Activated T-helper 2 cell treated with anti-CD3 and anti-CD28 coated beads, Interferon-gamma antibody, Interleukin-2, Interleukin-4, amounts not matched to agents 10 μg/mL and 5 μg/mL and 100 μg/mL, durations not matched to agents 14 hours and 24 hours and 36 hours (primary cell): ENCODE measurements around the gene NOSTRIN. TPM values are rescaled to one million over a fixed set of nuclear protein-coding genes. Genes with fewer than 3 reads are reported as not detected.

ENCODE experiments used
- DNase-seq: peaks from one replicate; pipeline ENCODE4 v3.0.0; 2021; ENCODE audit warnings: low spot score
- H3K27ac Mint-ChIP-seq: one replicate; pipeline ENCODE4 v1.8.0; 2021; ENCODE audit warnings: mixed read lengths
- H3K27me3 Mint-ChIP-seq: one replicate; pipeline ENCODE4 v1.8.0; 2021; ENCODE audit warnings: low read depth, mixed read lengths
- H3K36me3 Mint-ChIP-seq: one replicate; pipeline ENCODE4 v1.8.0; 2021; ENCODE audit warnings: low read depth, mixed read lengths
- H3K4me1 Mint-ChIP-seq: one replicate; pipeline ENCODE4 v1.8.0; 2021; ENCODE audit warnings: low read depth, mixed read lengths
- H3K4me3 Mint-ChIP-seq: one replicate; pipeline ENCODE4 v1.8.0; 2021; ENCODE audit warnings: low read depth, mild to moderate bottlenecking, moderate library complexity, mixed read lengths
- H3K9me3 Mint-ChIP-seq: one replicate; pipeline ENCODE4 v1.8.0; 2021; ENCODE audit warnings: mixed read lengths
- intact Hi-C: fragments of 100-400 bp; cut with micrococcal nuclease; formaldehyde crosslinking; loops from one replicate; pipeline ENCODE4 v1.15.1; 2023
- total RNA-seq: library from RNA; stranded (reverse); gene quantifications from 2 replicates; pipeline ENCODE4 v1.2.3, GENCODE V29; 2022

NOSTRIN gene
- total RNA-seq, 1 donor from 2014 or later, result not detected

GRCh38 chr2:168796583-168797285, 5.7 kb upstream of the NOSTRIN start:
- Mint-ChIP-seq H3K36me3 (no peaks in the 10 kb centered on the region), H3K27ac (no peak overlapping the region)

GRCh38 chr2:168797286-168797655, 5.2 kb upstream of the NOSTRIN start:
- intact Hi-C loops, result no loop called here
- Mint-ChIP-seq H3K4me1 (peaks cover 6% of the 10 kb centered on the region), H3K36me3 (no peaks in the 10 kb centered on the region), H3K9me3 (no peaks in the 10 kb centered on the region), H3K27me3 (peaks cover 3% of the 10 kb centered on the region), H3K4me3 (no peak overlapping the region), H3K27ac (no peak overlapping the region)
- no peak for DNase-seq

More at GRCh38 chr2:168796583-168797285, 5.7 kb upstream of the NOSTRIN start:
- H3K4me3 Mint-ChIP-seq, result no peak overlapping the region
- peaks cover 3% of the 10 kb centered on the region for H3K27me3 Mint-ChIP-seq
- peaks cover 1% of the 10 kb centered on the region for H3K4me1 Mint-ChIP-seq
- DNase-seq, result no peak
- intact Hi-C loops, result no loop called here
- H3K9me3 Mint-ChIP-seq, result no peaks in the 10 kb centered on the region

- H3K36me3 Mint-ChIP-seq, result no peaks in the 10 kb centered on the region
- no peak overlapping the region for H3K27ac Mint-ChIP-seq
- H3K4me1 Mint-ChIP-seq, result peaks cover 17% of the 10 kb centered on the region
- H3K4me3 Mint-ChIP-seq, result no peak overlapping the region
- no peaks in the 10 kb centered on the region for H3K9me3 Mint-ChIP-seq
- peaks cover 6% of the 10 kb centered on the region for H3K27me3 Mint-ChIP-seq
- intact Hi-C loops, result no loop called here
- no peak for DNase-seq
Observed at GRCh38 chr2:168798076-168798887, 4.2 kb upstream of the NOSTRIN start.

DNA sequence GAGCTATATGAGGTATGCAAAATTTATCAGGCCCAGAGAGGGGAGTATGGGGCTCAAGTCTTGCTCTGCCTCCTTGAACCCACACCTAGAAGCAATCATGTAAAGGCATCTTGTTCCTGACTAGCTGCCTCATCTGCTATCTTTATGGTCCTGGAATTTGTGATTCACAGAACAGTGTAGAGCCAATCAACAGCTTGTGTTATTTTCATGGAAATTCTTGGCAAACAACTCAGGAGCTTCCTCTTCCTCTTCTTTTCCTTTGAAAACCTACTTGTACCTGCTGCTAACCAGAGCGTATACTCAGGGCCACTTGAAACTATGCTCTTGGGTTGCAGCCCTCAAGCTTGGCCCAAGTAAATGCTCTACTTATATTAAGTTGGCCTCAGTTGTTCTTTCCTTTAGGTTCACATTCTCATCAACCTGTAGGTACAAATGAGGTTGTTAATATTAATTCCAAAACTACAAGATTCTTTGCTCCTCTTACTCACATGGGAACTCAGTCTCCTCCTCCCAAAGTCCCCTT, 3.5 kb upstream of the NOSTRIN start:
- no peaks in the 10 kb centered on the region for H3K36me3 Mint-ChIP-seq
- H3K27ac Mint-ChIP-seq, result no peak overlapping the region
- no peaks in the 10 kb centered on the region for H3K9me3 Mint-ChIP-seq
- no peak overlapping the region for H3K4me3 Mint-ChIP-seq
- intact Hi-C loops, result no loop called here
- DNase-seq, result no peak
- peaks cover 6% of the 10 kb centered on the region for H3K27me3 Mint-ChIP-seq
- peaks cover 18% of the 10 kb centered on the region for H3K4me1 Mint-ChIP-seq

DNA sequence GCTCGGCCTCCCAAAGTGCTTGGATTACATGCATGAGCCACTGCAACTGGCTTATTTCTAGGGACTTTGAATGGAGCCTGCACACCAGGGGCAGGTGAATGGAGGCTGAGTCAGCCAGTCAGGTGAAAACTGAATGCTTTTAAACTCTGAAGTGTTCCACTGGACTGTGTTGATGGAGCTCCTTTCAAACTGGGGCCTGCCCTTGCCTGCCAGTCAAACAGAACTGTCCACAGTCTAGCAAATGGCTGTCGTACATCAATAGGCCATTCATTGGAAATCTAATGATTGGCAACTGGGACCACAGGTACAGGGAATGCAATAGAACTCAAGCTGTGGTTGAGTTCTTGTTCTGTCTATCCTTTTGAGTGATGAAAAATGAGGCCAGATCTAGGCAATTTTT, 966 bp upstream of the NOSTRIN start:
- Mint-ChIP-seq H3K9me3 (no peaks in the 10 kb centered on the region), H3K4me3 (no peak overlapping the region), H3K36me3 (no peaks in the 10 kb centered on the region), H3K4me1 (peaks cover 18% of the 10 kb centered on the region), H3K27ac (no peak overlapping the region), H3K27me3 (peaks cover 7% of the 10 kb centered on the region)
- no peak for DNase-seq
- intact Hi-C loops, result no loop called here

GRCh38 chr2:168802859-168803725, 655 bp downstream of the NOSTRIN start:
- H3K27me3 Mint-ChIP-seq, result peaks cover 7% of the 10 kb centered on the region

GRCh38 chr2:168804214-168804613, 1.8 kb downstream of the NOSTRIN start:
- Mint-ChIP-seq H3K9me3 (no peaks in the 10 kb centered on the region), H3K27me3 (peaks cover 7% of the 10 kb centered on the region), H3K27ac (no peak overlapping the region), H3K4me3 (no peak overlapping the region), H3K4me1 (peaks cover 18% of the 10 kb centered on the region), H3K36me3 (no peaks in the 10 kb centered on the region)
- no peak for DNase-seq
- intact Hi-C loops, result no loop called here

More at GRCh38 chr2:168802859-168803725, 655 bp downstream of the NOSTRIN start:
- H3K36me3 Mint-ChIP-seq, result no peaks in the 10 kb centered on the region
- no peak overlapping the region for H3K27ac Mint-ChIP-seq
- no peaks in the 10 kb centered on the region for H3K9me3 Mint-ChIP-seq
- DNase-seq, result no peak
- intact Hi-C loops, result no loop called here
- peaks cover 18% of the 10 kb centered on the region for H3K4me1 Mint-ChIP-seq
- H3K4me3 Mint-ChIP-seq, result no peak overlapping the region

GRCh38 chr2:168805615-168806014, 3.2 kb downstream of the NOSTRIN start:
- no peak overlapping the region for H3K27ac Mint-ChIP-seq

GRCh38 chr2:168809537-168809936, 7.1 kb downstream of the NOSTRIN start:
- Mint-ChIP-seq H3K9me3 (no peaks in the 10 kb centered on the region), H3K27ac (no peak overlapping the region), H3K4me1 (no peaks in the 10 kb centered on the region), H3K36me3 (no peaks in the 10 kb centered on the region), H3K27me3 (peaks cover 14% of the 10 kb centered on the region), H3K4me3 (no peak overlapping the region)
- no peak for DNase-seq
- intact Hi-C loops, result no loop called here

More at GRCh38 chr2:168805615-168806014, 3.2 kb downstream of the NOSTRIN start:
- no peak for DNase-seq
- Mint-ChIP-seq H3K27me3 (peaks cover 10% of the 10 kb centered on the region), H3K36me3 (no peaks in the 10 kb centered on the region), H3K4me1 (peaks cover 18% of the 10 kb centered on the region), H3K9me3 (no peaks in the 10 kb centered on the region), H3K4me3 (no peak overlapping the region)
- intact Hi-C loops, result no loop called here

DNA sequence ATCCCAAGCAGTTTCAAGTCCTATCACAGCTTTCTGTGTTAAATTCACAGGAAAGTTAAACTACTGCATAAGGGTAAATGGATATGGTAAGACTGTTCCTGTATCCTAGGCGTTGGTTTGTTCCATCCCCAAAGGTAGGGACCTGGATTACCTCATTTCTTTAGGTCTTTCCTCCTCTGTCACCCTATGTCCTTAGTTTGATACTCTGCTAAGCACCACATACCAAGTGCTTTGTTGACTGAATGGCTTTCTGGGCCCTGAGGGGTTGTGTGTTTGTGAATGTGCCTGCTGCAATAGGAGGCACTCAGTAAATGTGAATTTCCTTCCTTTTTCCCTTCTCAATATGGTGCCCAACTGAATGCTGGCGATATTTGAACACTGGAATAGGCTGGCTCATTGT, 7.8 kb downstream of the NOSTRIN start:
- H3K4me1 Mint-ChIP-seq, result no peaks in the 10 kb centered on the region
- peaks cover 13% of the 10 kb centered on the region for H3K27me3 Mint-ChIP-seq
- intact Hi-C loops, result no loop called here
- no peak overlapping the region for H3K4me3 Mint-ChIP-seq
- H3K27ac Mint-ChIP-seq, result no peak overlapping the region
- H3K36me3 Mint-ChIP-seq, result no peaks in the 10 kb centered on the region
- DNase-seq, result no peak
- H3K9me3 Mint-ChIP-seq, result no peaks in the 10 kb centered on the region

- Mint-ChIP-seq H3K27ac (no peak overlapping the region), H3K27me3 (peaks cover 16% of the 10 kb centered on the region), H3K4me3 (no peak overlapping the region), H3K4me1 (no peaks in the 10 kb centered on the region), H3K9me3 (no peaks in the 10 kb centered on the region), H3K36me3 (no peaks in the 10 kb centered on the region)
- intact Hi-C loops, result no loop called here
- no peak for DNase-seq
Observed at GRCh38 chr2:168811696-168812095, 9.3 kb downstream of the NOSTRIN start.

- no peak overlapping the region for H3K27ac Mint-ChIP-seq
- no peak overlapping the region for H3K4me3 Mint-ChIP-seq
- peaks cover 19% of the 10 kb centered on the region for H3K27me3 Mint-ChIP-seq
- no peaks in the 10 kb centered on the region for H3K4me1 Mint-ChIP-seq
- H3K9me3 Mint-ChIP-seq, result no peaks in the 10 kb centered on the region
- intact Hi-C loops, result no loop called here
- no peak for DNase-seq
- H3K36me3 Mint-ChIP-seq, result no peaks in the 10 kb centered on the region
Observed at GRCh38 chr2:168814046-168814445, 11.6 kb downstream of the NOSTRIN start.
